ENCODE measurements around the gene CNTNAP2. TPM values are rescaled to one million over a fixed set of nuclear protein-coding genes. Genes with fewer than 3 reads are reported as not detected.

CNTNAP2 gene
- total and polyA plus RNA-seq, 2 of the 8 experiments (the other 6 are each of a cell fraction or from before 2014, with no cell fraction given): 27.9 to 71.0 TPM

- TF ChIP-seq FOSL1 (IDR thresholded peaks at IDR 0.05; ENCODE audit: insufficient read depth, low read depth, low read length) (no peak), NRF1 (IDR thresholded peaks at IDR 0.05; ENCODE audit: low read depth, low read length) (no peak), TAF7 (optimal IDR thresholded peaks at IDR 0.05; ENCODE audit: borderline replicate concordance, low read depth, low read length) (no peak), RFX5 (IDR thresholded peaks at IDR 0.05; ENCODE audit: borderline replicate concordance, low read depth, low read length) (no peak), CREB1 (IDR thresholded peaks at IDR 0.05) (no peak), CHD2 (IDR thresholded peaks at IDR 0.05; ENCODE audit: low read length) (no peak), SRF (IDR thresholded peaks at IDR 0.05; ENCODE audit: low read depth, low read length) (no peak), TCF12 (IDR thresholded peaks at IDR 0.05; ENCODE audit: low read depth, low read length) (peak; percentile 76; the same call in 1 of the 2 replicates), EP300 (IDR thresholded peaks at IDR 0.05; ENCODE audit: borderline replicate concordance in 1 of 2, low read depth in 2 of 2, low read length in 2 of 2) (peak in 1 of 2 experiments; percentile 35; a peak in 1 of 3 replicates), RXRA (IDR thresholded peaks at IDR 0.05; ENCODE audit: insufficient read depth, low read depth, low read length) (no peak), SP4 (IDR thresholded peaks at IDR 0.05; ENCODE audit: low read length) (no peak), SAP30 (IDR thresholded peaks at IDR 0.05; ENCODE audit: insufficient read depth, insufficient replicate concordance, low read length) (no peak), SIRT6 (IDR thresholded peaks at IDR 0.05; ENCODE audit: low read length) (no peak), ATF3 (IDR thresholded peaks at IDR 0.05; ENCODE audit: insufficient read depth, low read depth, low read length) (no peak), RNF2 (IDR thresholded peaks at IDR 0.05; ENCODE audit: borderline replicate concordance, low read depth, low read length, missing control alignments, poor library complexity, severe bottlenecking) (no peak), KDM5A (IDR thresholded peaks at IDR 0.05; ENCODE audit: low read length) (no peak), ZNF274 (IDR thresholded peaks at IDR 0.05; ENCODE audit: borderline replicate concordance, extremely low read depth, low read length) (no peak)
Measured at GRCh38 chr7:147436718-147437117, 1320.1 kb downstream of the CNTNAP2 start (continued).
